Right ventricle myocardium inferior (tissue), 1 donor: ENCODE data around the gene MPRIP. TPM values are rescaled to one million over a fixed set of nuclear protein-coding genes. Genes with fewer than 3 reads are reported as not detected.

ENCODE experiments used
- ATAC-seq: fragments of 200-7000 bp; cut with Tn5 transposase; one replicate; pipeline ENCODE4 v1.9.1; 2020; ENCODE audit warnings: mild to moderate bottlenecking, moderate library complexity
- DNase-seq: peaks from one replicate; pipeline ENCODE4 v3.0.0; 2021; ENCODE audit errors: missing footprints
- intact Hi-C: fragments of 100-400 bp; cut with DNase I; formaldehyde crosslinking; loops from one replicate; pipeline ENCODE4 v1.11.0; 2022
- total RNA-seq: library from RNA; stranded (reverse); fragmentation: NEBNext Ultra II Directional; extraction: Animal tissue kit (Norgen Biotek cat#: 25700); gene quantifications from one replicate; pipeline ENCODE4 v1.2.1, GENCODE V29; 2021
- donor health status: DM: no; HTN: yes; CAD: no; lungs with severe emphysema.

MPRIP gene
- total RNA-seq, 1 donor from 2014 or later: 312 TPM

- DNase-seq (peak; percentile 4), ATAC-seq (no peak)
- intact Hi-C loops: no loop called here
Measured at GRCh38 chr17:17077101-17077500, 34.8 kb downstream of the MPRIP start.

- DNase-seq: peak; percentile 44
- no peak for ATAC-seq
- intact Hi-C loops: no loop called here
Measured at GRCh38 chr17:17077861-17078732, 35.8 kb downstream of the MPRIP start.

GRCh38 chr17:17078832-17079231, 36.6 kb downstream of the MPRIP start:
- ATAC-seq (no peak), DNase-seq (no peak)
- intact Hi-C loops: no loop called here

- peak; percentile 68 for ATAC-seq
- DNase-seq: peak; percentile 35
- intact Hi-C loops: no loop called here
Measured at GRCh38 chr17:17079336-17079735, 37.1 kb downstream of the MPRIP start.

- peak; percentile 78 for DNase-seq
- peak; percentile 82 for ATAC-seq
- intact Hi-C loops: loop anchor here (2.0 kb wide), 1 partner anchor 19 kb away; no protein-coding TSS in a partner anchor
Measured at GRCh38 chr17:17079761-17080160, 37.5 kb downstream of the MPRIP start.

- ATAC-seq: peak; percentile 2
- peak; percentile 40 for DNase-seq
- intact Hi-C loops: loop anchor here (2.0 kb wide), 1 partner anchor 19 kb away; no protein-coding TSS in a partner anchor
Measured at GRCh38 chr17:17080181-17080631, 37.9 kb downstream of the MPRIP start.

- DNase-seq (no peak), ATAC-seq (no peak)
- intact Hi-C loops: loop anchor here (2.0 kb wide), 1 partner anchor 18 kb away; no protein-coding TSS in a partner anchor
Measured at GRCh38 chr17:17080781-17081180, 38.5 kb downstream of the MPRIP start.

GRCh38 chr17:17081304-17081940, 39.2 kb downstream of the MPRIP start:
- ATAC-seq (no peak), DNase-seq (peak; percentile 14)
- intact Hi-C loops: loop anchor here (2.0 kb wide), 1 partner anchor 17 kb away; no protein-coding TSS in a partner anchor

GRCh38 chr17:17082878-17083277, 40.6 kb downstream of the MPRIP start:
- ATAC-seq (no peak), DNase-seq (peak; percentile 5)
- intact Hi-C loops: no loop called here

GRCh38 chr17:17084317-17084835, 42.1 kb downstream of the MPRIP start:
- DNase-seq (no peak), ATAC-seq (no peak)
- intact Hi-C loops: loop anchor here (1.0 kb wide), 1 partner anchor 13 kb away; no protein-coding TSS in a partner anchor

GRCh38 chr17:17084941-17085340, 42.7 kb downstream of the MPRIP start:
- DNase-seq (no peak), ATAC-seq (no peak)
- intact Hi-C loops: loop anchor here (1.0 kb wide), 1 partner anchor 14 kb away; no protein-coding TSS in a partner anchor

- no peak for ATAC-seq
- intact Hi-C loops: no loop called here
- no peak for DNase-seq
Measured at GRCh38 chr17:17086585-17086984, 44.3 kb downstream of the MPRIP start.

GRCh38 chr17:17087424-17088015, 45.3 kb downstream of the MPRIP start:
- DNase-seq (no peak), ATAC-seq (peak; percentile 73)
- intact Hi-C loops: no loop called here

GRCh38 chr17:17088086-17088485, 45.8 kb downstream of the MPRIP start:
- ATAC-seq (peak; percentile 36), DNase-seq (no peak)
- intact Hi-C loops: no loop called here

- DNase-seq: no peak
- no peak for ATAC-seq
Measured at GRCh38 chr17:17088541-17089525, 46.6 kb downstream of the MPRIP start.

GRCh38 chr17:17089796-17090641, 47.8 kb downstream of the MPRIP start:
- no peak for ATAC-seq
- DNase-seq: no peak
- intact Hi-C loops: no loop called here

More at GRCh38 chr17:17088541-17089525, 46.6 kb downstream of the MPRIP start:
- intact Hi-C loops: no loop called here

- no peak for ATAC-seq
- intact Hi-C loops: no loop called here
- no peak for DNase-seq
Measured at GRCh38 chr17:17090642-17091103, 48.4 kb downstream of the MPRIP start.
